ENCODE measurements around the gene LRRC8D.
"Not testable (repeated sequence)": the region's sequence is repeated elsewhere in the genome, so short reads cannot be mapped to it uniquely, and the experiment has no call there.

Gene LRRC8D

DNA sequence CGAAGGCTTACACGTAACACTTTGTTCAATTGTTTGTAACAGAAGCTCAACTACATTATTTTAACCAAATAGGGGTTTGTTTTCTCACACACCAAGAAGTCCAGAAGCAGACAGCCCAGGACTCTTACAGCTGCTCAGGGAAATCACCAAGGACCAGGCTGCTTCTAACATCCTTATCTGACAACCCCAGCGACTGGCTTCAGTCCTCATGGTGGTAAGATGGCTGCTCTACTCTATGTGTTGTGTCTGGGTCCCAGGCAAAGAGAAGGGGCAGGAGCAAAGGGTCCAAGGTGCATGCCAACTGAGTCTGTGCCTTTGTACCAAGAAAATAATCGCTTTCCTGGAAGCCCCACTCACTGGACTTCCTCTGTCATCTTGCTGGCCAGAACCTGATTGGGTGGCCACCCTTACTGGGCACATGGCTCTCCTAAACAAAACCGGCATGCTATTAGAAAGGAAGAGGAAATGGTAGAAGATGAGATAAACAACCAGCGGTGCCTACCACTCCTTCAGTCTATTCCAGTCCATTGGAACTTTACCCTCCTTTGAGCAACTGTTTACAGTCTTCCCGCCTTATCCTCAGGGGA is 34.1 kb upstream of the LRRC8D start:
- FAIRE-seq, result no peak
- DNase-seq (ENCODE audit: insufficient read length, low spot score), result no peak

DNA sequence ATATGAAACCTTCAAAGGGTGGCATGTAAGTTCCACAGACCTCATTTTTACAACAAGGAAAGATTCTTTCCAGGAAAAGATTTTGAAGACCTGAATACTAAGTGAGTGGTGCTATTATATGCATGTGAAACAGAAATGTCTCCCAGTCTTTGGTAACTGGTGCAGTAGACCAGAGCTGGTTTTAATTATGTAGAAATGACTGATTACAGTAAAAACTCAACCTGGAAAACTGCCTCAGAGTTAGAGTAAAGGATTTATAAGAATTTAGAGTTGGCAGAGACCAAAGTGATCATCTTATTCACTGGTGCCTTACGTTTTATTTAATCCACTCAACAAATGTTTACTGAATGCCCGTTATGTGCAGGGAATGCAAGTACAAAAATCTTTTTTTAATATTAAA is 30.2 kb upstream of the LRRC8D start:
- DNase-seq (ENCODE audit: insufficient read length, low spot score) (no peak), FAIRE-seq (no peak)
- TF ChIP-seq, protein P1, sequence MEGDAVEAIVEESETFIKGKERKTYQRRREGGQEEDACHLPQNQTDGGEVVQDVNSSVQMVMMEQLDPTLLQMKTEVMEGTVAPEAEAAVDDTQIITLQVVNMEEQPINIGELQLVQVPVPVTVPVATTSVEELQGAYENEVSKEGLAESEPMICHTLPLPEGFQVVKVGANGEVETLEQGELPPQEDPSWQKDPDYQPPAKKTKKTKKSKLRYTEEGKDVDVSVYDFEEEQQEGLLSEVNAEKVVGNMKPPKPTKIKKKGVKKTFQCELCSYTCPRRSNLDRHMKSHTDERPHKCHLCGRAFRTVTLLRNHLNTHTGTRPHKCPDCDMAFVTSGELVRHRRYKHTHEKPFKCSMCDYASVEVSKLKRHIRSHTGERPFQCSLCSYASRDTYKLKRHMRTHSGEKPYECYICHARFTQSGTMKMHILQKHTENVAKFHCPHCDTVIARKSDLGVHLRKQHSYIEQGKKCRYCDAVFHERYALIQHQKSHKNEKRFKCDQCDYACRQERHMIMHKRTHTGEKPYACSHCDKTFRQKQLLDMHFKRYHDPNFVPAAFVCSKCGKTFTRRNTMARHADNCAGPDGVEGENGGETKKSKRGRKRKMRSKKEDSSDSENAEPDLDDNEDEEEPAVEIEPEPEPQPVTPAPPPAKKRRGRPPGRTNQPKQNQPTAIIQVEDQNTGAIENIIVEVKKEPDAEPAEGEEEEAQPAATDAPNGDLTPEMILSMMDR (IDR thresholded peaks at IDR 0.05; ENCODE audit: insufficient read depth, missing control alignments), result no peak

More for the DNA sequence above, 34.1 kb upstream of the LRRC8D start:
- TF ChIP-seq, protein P1 (IDR thresholded peaks at IDR 0.05; ENCODE audit: insufficient read depth, missing control alignments), result no peak

DNA sequence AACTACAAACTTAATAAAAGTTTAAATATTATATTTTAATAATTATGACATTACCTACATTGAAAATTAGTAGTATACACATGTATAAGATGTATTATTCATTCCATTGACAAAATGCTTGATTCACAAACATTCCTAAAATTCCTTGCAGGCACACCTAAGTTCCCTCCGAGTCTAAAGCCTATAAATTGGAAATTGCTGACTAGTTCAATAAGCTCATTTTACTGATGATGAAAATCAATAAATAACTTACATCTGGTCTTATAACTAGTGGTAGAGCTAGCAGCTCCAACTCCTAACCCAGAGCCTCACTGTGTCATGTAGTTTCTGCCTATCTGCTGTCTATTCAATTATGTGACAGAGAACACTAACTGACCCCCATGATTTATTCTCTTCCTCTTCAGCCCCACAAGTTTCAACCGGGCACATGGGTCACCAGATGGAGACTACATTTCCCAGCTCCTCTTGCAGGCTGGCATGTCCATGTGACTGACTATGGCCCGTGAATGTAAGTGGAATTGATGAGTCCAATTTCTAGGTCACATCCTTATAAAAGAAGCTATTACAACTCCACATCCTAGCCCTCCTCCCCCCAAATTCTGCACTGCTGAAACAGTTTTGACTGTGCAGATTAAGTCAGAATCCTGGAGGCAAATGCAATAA is 29.6 kb upstream of the LRRC8D start:
- DNase-seq (ENCODE audit: insufficient read length, low spot score) (no peak), FAIRE-seq (no peak)
- TF ChIP-seq, protein P1 (IDR thresholded peaks at IDR 0.05; ENCODE audit: insufficient read depth, missing control alignments), result no peak

DNA sequence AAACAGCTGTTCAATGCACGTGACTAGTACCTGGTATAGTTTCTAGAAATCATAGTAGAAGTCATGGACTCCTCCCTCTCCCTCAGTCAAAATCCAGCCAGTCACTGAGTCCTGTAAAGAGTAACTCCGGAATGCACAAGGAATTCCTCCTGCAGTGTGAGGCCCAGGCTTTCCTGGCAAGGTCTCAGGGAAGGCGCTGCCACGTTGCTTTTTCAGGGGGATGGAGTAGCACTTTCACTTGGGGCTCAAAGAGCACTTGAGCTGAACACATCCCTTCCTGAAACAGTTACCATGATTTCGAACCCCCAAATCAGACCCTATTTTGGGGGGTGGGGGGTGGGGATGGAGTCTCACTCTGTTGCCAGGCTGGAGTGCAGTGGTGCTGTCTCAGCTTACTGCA is 26.4 kb upstream of the LRRC8D start:
- TF ChIP-seq, protein P1 (IDR thresholded peaks at IDR 0.05; ENCODE audit: insufficient read depth, missing control alignments), result no peak
- FAIRE-seq, result no peak
- no peak for DNase-seq (ENCODE audit: insufficient read length, low spot score)

DNA sequence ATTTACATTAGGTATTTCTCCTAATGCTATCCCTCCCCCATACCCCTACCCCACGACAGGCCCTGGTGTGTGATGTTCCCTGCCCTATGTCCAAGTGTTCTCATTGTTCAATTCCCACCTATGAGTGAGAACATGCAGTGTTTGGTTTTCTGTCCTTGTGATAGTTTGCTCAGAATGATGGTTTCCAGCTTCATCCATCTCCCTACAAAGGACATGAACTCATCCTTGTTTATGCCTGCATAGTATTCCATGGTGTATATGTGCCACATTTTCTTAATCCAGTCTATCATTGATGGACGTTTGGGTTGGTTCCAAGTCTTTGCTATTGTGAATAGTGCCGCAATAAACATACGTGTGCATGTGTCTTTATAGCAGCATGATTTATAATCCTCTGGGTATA is 25.3 kb upstream of the LRRC8D start:
- DNase-seq (ENCODE audit: insufficient read length, low spot score); FAIRE-seq: not testable (repeated sequence)

DNA sequence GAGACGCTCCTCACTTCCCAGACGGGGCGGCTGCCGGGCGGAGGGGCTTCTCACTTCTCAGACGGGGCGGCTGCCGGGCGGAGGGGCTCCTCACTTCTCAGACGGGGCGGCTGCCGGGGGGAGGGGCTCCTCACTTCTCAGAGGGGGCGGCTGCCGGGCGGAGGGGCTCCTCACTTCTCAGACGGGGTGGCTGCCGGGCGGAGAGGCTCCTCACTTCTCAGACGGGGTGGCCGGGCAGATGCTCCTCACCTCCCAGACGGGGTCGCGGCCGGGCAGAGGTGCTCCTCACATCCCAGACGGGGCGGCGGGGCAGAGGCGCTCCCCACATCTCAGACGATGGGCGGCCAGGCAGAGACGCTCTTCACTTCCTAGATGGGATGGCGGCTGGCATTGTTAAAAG is 23.0 kb upstream of the LRRC8D start:
- FAIRE-seq; DNase-seq (ENCODE audit: insufficient read length, low spot score): not testable (repeated sequence)

DNA sequence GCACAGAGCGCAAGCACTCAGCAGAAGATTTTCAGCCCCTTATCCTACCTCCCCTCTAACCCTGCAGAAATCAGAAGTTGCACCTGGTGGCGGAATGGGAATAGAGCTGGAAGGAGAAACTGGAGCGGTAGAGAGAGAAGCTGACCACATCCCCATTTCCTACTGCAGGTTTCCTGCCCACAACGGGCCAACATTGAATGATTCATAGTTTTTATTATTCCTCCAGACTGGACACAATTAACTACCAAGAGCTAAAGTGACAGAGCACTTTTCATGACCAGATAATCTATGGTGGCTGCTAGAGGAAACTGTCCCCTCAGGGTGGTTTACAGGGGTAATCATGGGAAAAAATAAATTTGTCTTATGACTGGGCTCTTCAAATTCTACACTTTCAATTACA is 21.3 kb upstream of the LRRC8D start:
- FAIRE-seq (no peak), DNase-seq (ENCODE audit: insufficient read length, low spot score) (no peak)
- TF ChIP-seq, protein P1 (IDR thresholded peaks at IDR 0.05; ENCODE audit: insufficient read depth, missing control alignments), result no peak

DNA sequence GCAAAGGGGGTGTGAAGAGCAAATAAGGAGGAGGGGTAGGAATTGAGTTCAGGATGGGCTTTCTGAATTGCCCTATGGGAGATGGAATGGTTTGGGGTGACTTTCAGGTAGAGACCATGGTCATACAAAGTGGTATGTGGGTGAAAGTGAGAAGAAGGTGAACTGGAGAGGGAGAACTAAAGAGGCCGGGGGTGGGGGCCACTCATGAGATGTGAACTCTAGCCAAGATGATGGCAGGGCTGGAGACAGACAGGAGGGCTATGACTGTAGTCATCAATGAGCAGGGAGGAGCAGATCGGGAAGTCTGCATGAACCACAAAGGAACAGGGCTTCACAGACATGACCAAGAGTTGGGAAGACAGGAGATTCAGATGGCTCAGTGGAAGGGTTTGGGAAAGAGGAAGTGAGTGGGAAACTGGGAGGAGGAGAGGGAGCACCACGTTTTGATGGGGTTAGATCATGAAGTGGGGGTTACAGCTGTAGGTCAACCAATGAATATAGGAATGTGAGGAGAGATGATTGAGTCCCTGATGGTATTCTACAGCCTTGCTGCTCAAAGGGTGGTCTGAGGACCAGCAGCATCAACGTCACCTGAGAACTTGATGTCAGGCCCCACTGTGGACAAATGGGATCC is 20.7 kb upstream of the LRRC8D start:
- TF ChIP-seq, protein P1 (IDR thresholded peaks at IDR 0.05; ENCODE audit: insufficient read depth, missing control alignments), result no peak
- DNase-seq (ENCODE audit: insufficient read length, low spot score), result no peak
- FAIRE-seq, result no peak
